Stimulated activated naive B cell treated with anti-CD40 and anti-IgM and Interleukin-4, amounts not matched to agents 10 μg/mL and 1 μg/mL and 100 μg/mL, for 72 hours (primary cell): ENCODE results near the gene TCFL5.
A peak's percentile ranks its signal among the peaks of the same experiment; 100 is the strongest.

Experiments used
- ATAC-seq, 2 donors: fragments of 150-1000 bp; cut with Tn5 transposase; replicated peaks; 2 replicates each; pipeline ENCODE4 v1.10.0; 2021; ENCODE audit warnings: moderate library complexity in 1 of 2
- DNase-seq: peaks from one replicate; pipeline ENCODE4 v3.0.0; 2021
- H3K27ac Mint-ChIP-seq: one replicate; pipeline ENCODE4 v1.8.0; 2022; ENCODE audit warnings: mild to moderate bottlenecking, mixed read lengths
- H3K27me3 Mint-ChIP-seq, 2 donors: one replicate each; pipeline ENCODE4 v1.8.0; 2022; ENCODE audit warnings: mixed read lengths in 2 of 2
- H3K36me3 Mint-ChIP-seq, 2 donors: one replicate each; pipeline ENCODE4 v1.8.0; 2022; ENCODE audit warnings: mixed read lengths in 2 of 2, mild to moderate bottlenecking in 1 of 2
- H3K4me1 Mint-ChIP-seq, 2 donors: one replicate each; pipeline ENCODE4 v1.8.0; 2022; ENCODE audit warnings: mixed read lengths in 2 of 2, mild to moderate bottlenecking in 1 of 2
- H3K4me3 Mint-ChIP-seq, 2 donors: one replicate each; pipeline ENCODE4 v1.8.0; 2022; ENCODE audit warnings: mild to moderate bottlenecking in 2 of 2, mixed read lengths in 2 of 2, moderate library complexity in 1 of 2
- H3K9me3 Mint-ChIP-seq, 2 donors: one replicate each; pipeline ENCODE4 v1.8.0; 2022; ENCODE audit warnings: mixed read lengths in 2 of 2, mild to moderate bottlenecking in 1 of 2

The TCFL5 gene

DNA sequence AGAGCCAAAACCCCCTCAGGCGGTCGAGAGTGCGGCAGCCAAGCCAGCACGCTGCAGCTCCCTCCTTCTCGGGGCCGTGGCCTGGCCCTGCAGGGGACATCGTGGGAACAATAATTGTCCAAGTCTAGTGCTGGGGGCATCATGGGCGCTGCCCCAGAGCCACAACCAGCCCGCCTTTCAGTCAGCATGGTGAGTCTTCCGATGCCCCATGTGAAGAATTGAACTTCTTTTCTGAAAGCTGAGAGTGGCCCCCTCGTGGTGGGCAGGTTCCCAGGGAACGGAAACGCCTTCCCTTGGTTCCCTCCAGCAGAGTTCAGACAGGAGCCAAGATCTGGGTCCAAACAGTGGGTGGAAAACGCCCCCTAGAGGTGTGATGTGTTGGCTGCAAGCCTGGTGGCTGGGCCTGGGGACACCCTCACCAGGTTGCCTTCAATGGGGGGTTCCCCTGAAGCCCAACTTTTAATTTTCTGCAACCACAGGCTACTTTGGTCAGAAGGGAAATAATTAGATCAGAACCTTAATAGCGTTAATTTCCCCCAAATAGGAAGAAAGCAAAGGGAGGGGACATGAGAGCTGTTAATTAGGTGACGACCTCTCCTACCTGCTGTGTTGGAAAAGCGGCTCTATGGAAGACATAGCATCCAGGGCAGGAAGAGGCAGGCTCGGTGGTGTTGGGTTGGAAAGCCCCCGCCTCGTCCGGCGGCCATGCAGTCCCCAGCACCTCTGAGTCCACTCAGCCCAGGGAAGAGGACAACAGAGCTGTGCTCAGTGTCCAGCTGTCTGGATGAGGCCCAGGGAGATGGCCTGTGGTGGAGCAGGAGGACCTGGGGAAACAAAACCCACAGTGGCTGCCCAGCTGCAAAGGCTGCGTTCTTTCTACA lies 70.1 kb downstream of the TCFL5 start:
- Mint-ChIP-seq H3K9me3 (peaks cover 0 to 4% of the 10 kb centered on the region in 2 donors), H3K27me3 (no peaks in the 10 kb centered on the region), H3K27ac (no peak overlapping the region), H3K4me3 (no peak overlapping the region), H3K4me1 (peaks cover 26 to 45% of the 10 kb centered on the region in 2 donors), H3K36me3 (no peaks in the 10 kb centered on the region)
- DNase-seq (peak; percentile 73), ATAC-seq (peak; percentile 23 to 35)
